Right ventricle myocardium inferior (tissue), 1 donor: ENCODE results near the gene SLC38A7. TPM values are rescaled to one million over a fixed set of nuclear protein-coding genes. Genes with fewer than 3 reads are reported as not detected.
"Not testable (repeated sequence)": the region's sequence is repeated elsewhere in the genome, so short reads cannot be mapped to it uniquely, and the experiment has no call there.

Source experiments
- ATAC-seq: fragments of 200-7000 bp; cut with Tn5 transposase; one replicate; pipeline ENCODE4 v1.9.1; 2020; ENCODE audit warnings: mild to moderate bottlenecking, moderate library complexity
- DNase-seq: peaks from one replicate; pipeline ENCODE4 v3.0.0; 2021; ENCODE audit errors: missing footprints
- intact Hi-C: fragments of 100-400 bp; cut with DNase I; formaldehyde crosslinking; loops from one replicate; pipeline ENCODE4 v1.11.0; 2022
- total RNA-seq: library from RNA; stranded (reverse); fragmentation: NEBNext Ultra II Directional; extraction: Animal tissue kit (Norgen Biotek cat#: 25700); gene quantifications from one replicate; pipeline ENCODE4 v1.2.1, GENCODE V29; 2021
- donor health status: DM: no; HTN: yes; CAD: no; lungs with severe emphysema.

Gene SLC38A7
- total RNA-seq, 1 donor from 2014 or later: 32.7 TPM

- DNase-seq (no peak), ATAC-seq (no peak)
- intact Hi-C loops: no loop called here
Measured at GRCh38 chr16:58685084-58685449, 497 bp upstream of the SLC38A7 start.

DNA sequence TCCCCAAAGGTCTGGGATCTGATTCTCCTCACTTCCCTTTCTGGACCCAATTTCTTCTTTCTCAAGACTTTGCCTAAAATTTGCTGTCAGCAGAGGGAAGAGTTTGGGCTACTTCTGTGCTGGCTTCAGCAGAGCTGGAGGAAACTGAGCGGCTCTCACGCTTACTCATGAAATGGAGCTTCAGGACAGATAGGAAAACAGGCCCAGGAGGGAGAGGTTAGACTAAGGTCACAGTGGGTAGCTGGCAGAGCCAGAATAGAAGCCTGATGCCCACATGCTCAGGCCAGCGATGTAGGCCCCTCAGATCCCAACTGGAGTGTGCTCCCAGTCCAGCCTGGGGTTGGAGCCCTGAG, 593 bp downstream of the SLC38A7 start:
- DNase-seq (no peak), ATAC-seq (peak; percentile 78)
- intact Hi-C loops: loop anchor here (5.0 kb wide), 1 partner anchor 48 kb away; the partner anchor contains the start of gene GOT2

- no peak for DNase-seq
- ATAC-seq: no peak
- intact Hi-C loops: loop anchor here (5.0 kb wide), 1 partner anchor 53 kb away; the partner anchor contains the start of gene GOT2
Measured at GRCh38 chr16:58679763-58680162, 4.8 kb downstream of the SLC38A7 start.

GRCh38 chr16:58678716-58679115, 5.9 kb downstream of the SLC38A7 start:
- ATAC-seq (peak; percentile 58), DNase-seq (no peak)
- intact Hi-C loops: no loop called here

GRCh38 chr16:58678269-58678668, 6.3 kb downstream of the SLC38A7 start:
- DNase-seq: no peak
- intact Hi-C loops: no loop called here
- no peak for ATAC-seq

DNA sequence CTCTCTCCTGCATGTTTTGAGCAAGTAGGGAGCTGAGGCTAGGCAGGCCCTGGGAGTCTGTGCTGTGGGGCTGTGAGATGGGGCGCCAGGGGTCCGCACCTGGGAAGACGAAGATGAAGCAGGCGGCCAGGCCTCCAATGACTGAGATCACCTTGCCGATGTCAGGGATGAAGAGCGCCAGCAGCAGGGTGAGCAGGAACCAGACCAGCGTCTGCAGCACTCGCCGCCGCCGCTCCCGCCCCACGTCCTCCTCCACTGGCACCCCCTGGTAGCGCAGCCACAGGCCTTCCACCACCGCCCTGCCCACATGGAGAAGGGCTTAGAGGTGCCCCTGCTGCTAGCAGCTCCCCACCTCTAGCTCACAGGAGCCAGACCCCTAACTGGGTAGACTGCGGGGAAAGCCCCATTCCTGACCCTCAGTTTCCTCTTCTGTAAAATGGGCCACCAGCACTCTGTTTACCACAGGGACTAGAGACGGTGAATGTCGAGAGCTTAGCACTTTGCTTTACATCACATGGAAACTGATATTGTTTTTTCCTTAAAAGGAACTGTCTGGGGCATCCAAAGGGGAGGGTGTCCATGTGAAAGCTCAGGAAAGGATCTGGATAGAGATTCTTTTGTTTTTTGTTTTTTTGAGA, 13.5 kb downstream of the SLC38A7 start:
- intact Hi-C loops: no loop called here
- DNase-seq (no peak), ATAC-seq (no peak)

GRCh38 chr16:58670177-58670576, 14.4 kb downstream of the SLC38A7 start:
- ATAC-seq (no peak), DNase-seq (no peak)
- intact Hi-C loops: no loop called here

DNA sequence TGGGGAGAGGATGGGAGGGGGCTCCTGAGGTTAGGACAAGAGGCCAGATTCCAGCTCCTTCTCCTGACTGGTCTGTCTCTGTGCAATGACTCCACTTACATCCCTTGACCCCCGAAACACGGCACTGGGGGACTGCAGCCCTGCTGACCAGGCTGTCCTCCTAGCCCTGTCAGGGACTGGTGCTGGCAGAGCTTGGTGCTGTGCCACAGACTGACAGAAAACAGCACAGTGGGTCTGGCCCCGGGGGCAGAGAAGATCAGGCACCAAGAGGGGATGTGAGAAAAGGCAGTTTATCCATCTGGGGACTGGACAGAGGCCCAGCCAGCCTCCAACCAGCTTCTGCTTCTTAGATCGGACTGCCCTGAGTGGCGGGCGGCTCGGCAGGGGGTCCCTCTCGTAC, 19.4 kb downstream of the SLC38A7 start:
- intact Hi-C loops: no loop called here

GRCh38 chr16:58661199-58661830, 23.3 kb downstream of the SLC38A7 start:
- peak; percentile 18 for DNase-seq
- peak; percentile 89 for ATAC-seq
- intact Hi-C loops: no loop called here

More for the DNA sequence above, 19.4 kb downstream of the SLC38A7 start:
- ATAC-seq (no peak), DNase-seq (no peak)

DNA sequence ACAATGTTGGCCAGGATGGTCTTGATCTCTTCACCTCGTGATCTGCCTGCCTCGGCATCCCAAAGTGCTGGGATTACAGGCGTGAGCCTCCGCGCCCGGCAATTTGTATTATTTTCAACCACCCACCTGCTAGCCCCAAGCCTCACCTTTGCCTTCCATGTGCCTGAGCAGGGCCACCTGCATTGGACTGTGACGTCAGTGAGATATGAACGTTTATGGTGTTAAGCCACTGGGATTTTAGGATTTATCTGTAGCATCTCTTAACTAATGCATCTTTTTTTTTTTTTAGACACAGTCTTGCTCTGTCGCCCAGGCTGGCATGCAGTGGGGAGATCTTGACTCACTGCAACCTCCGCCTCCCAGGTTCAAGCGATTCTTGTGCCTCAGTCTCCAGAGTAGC, 24.7 kb downstream of the SLC38A7 start:
- DNase-seq: peak; percentile 5
- intact Hi-C loops, ATAC-seq: not testable (repeated sequence)

DNA sequence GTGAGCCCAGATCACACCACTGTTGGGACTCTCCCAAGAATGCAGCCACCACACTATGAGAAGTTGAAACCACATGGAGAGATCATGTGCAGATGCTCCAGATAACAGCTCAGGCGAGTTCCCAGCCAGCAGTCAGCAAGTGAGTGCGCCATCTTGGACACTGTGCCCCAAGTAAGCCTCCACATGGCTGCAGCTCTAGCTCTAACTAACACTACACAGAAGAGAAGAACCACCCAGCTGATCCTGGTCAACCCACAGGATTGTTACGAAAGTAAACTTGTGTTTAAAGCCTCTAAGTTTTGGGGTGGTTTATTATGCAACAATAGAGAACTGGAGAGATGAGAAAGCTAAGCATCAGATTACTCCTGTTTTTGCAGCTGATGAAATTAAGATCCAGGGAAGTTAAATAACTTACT, 25.8 kb downstream of the SLC38A7 start:
- DNase-seq: peak; percentile 32
- no peak for ATAC-seq
- intact Hi-C loops: no loop called here

GRCh38 chr16:58656899-58657298, 27.7 kb downstream of the SLC38A7 start:
- intact Hi-C loops: no loop called here
- ATAC-seq: no peak
- DNase-seq: no peak

GRCh38 chr16:58655215-58655596, 29.4 kb downstream of the SLC38A7 start:
- no peak for DNase-seq
- no peak for ATAC-seq
- intact Hi-C loops: no loop called here

DNA sequence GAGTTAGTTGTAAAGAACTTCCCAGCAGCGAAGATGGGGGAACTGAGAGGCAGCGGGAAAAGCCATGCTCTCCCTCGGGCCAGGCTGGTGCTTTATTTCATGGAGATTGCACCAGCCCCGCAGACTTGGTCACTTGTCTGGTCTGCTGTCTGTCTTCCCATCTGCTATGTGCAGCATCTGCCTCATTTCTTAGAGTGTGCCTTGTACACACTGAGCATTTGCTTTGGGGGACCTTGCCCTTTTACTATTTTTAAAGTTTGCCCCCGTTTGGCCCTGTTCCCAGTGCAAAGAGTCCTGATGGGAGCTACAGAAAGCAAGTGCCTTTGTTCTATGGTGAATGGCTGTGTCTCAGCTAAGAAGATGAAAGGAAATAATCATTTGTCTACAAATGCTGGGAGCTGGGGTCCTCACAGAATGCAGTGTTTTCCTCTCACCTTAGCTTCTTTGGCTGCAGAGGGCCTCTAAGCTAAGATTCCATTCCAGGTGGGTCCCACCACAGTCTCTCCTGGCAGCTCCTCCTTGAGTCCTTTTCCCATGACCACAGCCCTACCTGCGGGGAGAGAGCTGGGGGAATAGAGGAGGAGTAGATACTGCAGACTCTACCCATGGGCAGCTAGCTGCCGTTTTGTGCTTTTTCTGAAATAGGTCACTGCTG, 29.9 kb downstream of the SLC38A7 start:
- DNase-seq: peak; percentile 11
- no peak for ATAC-seq
- intact Hi-C loops: no loop called here

GRCh38 chr16:58652741-58653140, 31.8 kb downstream of the SLC38A7 start:
- DNase-seq: no peak
- ATAC-seq: peak; percentile 85
- intact Hi-C loops: no loop called here

GRCh38 chr16:58651965-58652348, 32.6 kb downstream of the SLC38A7 start:
- intact Hi-C loops: no loop called here
- no peak for ATAC-seq
- DNase-seq: no peak

DNA sequence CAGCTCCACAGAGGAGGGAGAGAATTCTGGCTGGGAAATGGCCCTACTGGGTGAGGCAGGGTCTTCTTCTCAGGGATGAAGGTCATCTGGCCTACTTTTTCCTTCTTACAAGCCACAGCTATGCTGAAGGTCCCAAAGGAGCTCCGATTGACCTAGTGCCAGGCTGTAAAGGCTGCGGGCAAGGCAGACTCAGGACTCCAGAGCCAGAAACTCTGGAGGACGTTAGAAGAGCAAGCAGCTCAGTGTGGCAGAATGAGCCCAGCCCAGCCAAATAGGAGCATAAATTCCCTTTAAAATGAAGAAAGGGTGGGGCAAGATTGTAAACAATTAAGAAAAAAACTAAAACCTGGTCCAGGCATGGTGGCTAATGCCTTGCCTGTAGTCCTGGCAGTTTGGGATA, 34.9 kb downstream of the SLC38A7 start:
- intact Hi-C loops: no loop called here
- DNase-seq (no peak), ATAC-seq (no peak)

GRCh38 chr16:58647107-58647506, 37.5 kb downstream of the SLC38A7 start:
- intact Hi-C loops: no loop called here
- DNase-seq (no peak), ATAC-seq (no peak)

GRCh38 chr16:58644765-58645487, 39.6 kb downstream of the SLC38A7 start:
- ATAC-seq (no peak), DNase-seq (no peak)
- intact Hi-C loops: no loop called here

- DNase-seq: no peak
- ATAC-seq: no peak
- intact Hi-C loops: no loop called here
Measured at GRCh38 chr16:58644108-58644507, 40.5 kb downstream of the SLC38A7 start.
